ENCODE results near the gene TMEM269. TPM values are rescaled to one million over a fixed set of nuclear protein-coding genes. Genes with fewer than 3 reads are reported as not detected.

Gene TMEM269
- total and polyA plus RNA-seq, 9 of the 15 experiments (the other 6 are each of a cell fraction or from before 2014, with no cell fraction given): 0.09 to 0.49 (median 0.21) TPM

- TF ChIP-seq SRSF1 (IDR thresholded peaks at IDR 0.05; ENCODE audit: low read depth, low read length) (no peak), ETV1 (tag; conservative IDR thresholded peaks at IDR 0.05; ENCODE audit: low read depth) (peak; percentile 50), DPF2 (IDR thresholded peaks at IDR 0.05) (peak; percentile 100), HMGN3 (IDR thresholded peaks at IDR 0.05; ENCODE audit: borderline replicate concordance, extremely low read depth, insufficient read length, low read depth, low read length) (peak; percentile 97), JUN (IDR thresholded peaks at IDR 0.05; ENCODE audit: borderline replicate concordance, low read depth, low read length) (peak; percentile 9; the same call in 1 of the 2 replicates), JUN (CRISPR knock-in tag; IDR thresholded peaks at IDR 0.05; ENCODE audit: borderline replicate concordance) (no peak), POLR2B (IDR thresholded peaks at IDR 0.05; ENCODE audit: low read depth, partially characterized antibody) (peak; percentile 35), ZNF507 (tag; conservative IDR thresholded peaks at IDR 0.05) (no peak), RNF2 (IDR thresholded peaks at IDR 0.05) (peak; percentile 92), GMEB1 (CRISPR knock-in tag; IDR thresholded peaks at IDR 0.05) (peak; percentile 18; the same call in 1 of the 2 replicates), HNRNPUL1 (IDR thresholded peaks at IDR 0.05; ENCODE audit: low read length) (no peak), KDM2B (CRISPR knock-in tag; IDR thresholded peaks at IDR 0.05) (no peak), PCBP2 (IDR thresholded peaks at IDR 0.05; ENCODE audit: low read depth, low read length, poor library complexity, severe bottlenecking) (no peak), REST (IDR thresholded peaks at IDR 0.05; ENCODE audit: borderline replicate concordance) (peak; percentile 46; the same call in 1 of the 2 replicates), REST (CRISPR knock-in tag; IDR thresholded peaks at IDR 0.05; ENCODE audit: low read depth) (0 out of 2 replicates have a peak, but pooled peaks have one; percentile 18), NFATC3 (IDR thresholded peaks at IDR 0.05) (peak; percentile 87), TOE1 (IDR thresholded peaks at IDR 0.05; ENCODE audit: borderline replicate concordance) (peak; percentile 73; the same call in 1 of the 2 replicates), TOE1 (CRISPR knock-in tag; IDR thresholded peaks at IDR 0.05; ENCODE audit: borderline replicate concordance, low read depth) (no peak)
Measured at GRCh38 chr1:42825036-42825851, 40.5 kb downstream of the TMEM269 start (continued).
